MM.1S (cell line): ENCODE data around the gene RASGEF1B.

Source experiments
- CTCF ChIP-seq: fragments of 300-600 bp; sonication (generic); IDR thresholded peaks from 2 replicates; pipeline ENCODE4 v1.5.1; 2016; ENCODE audit warnings: antibody characterized with exemption, low read length, mixed read lengths
- EZH2 ChIP-seq: fragments of 300-600 bp; sonication (generic); optimal IDR thresholded peaks from 2 replicates; pipeline ENCODE3; 2017; ENCODE audit warnings: low read depth, mild to moderate bottlenecking, antibody characterized with exemption, low read length, mixed read lengths

DNA sequence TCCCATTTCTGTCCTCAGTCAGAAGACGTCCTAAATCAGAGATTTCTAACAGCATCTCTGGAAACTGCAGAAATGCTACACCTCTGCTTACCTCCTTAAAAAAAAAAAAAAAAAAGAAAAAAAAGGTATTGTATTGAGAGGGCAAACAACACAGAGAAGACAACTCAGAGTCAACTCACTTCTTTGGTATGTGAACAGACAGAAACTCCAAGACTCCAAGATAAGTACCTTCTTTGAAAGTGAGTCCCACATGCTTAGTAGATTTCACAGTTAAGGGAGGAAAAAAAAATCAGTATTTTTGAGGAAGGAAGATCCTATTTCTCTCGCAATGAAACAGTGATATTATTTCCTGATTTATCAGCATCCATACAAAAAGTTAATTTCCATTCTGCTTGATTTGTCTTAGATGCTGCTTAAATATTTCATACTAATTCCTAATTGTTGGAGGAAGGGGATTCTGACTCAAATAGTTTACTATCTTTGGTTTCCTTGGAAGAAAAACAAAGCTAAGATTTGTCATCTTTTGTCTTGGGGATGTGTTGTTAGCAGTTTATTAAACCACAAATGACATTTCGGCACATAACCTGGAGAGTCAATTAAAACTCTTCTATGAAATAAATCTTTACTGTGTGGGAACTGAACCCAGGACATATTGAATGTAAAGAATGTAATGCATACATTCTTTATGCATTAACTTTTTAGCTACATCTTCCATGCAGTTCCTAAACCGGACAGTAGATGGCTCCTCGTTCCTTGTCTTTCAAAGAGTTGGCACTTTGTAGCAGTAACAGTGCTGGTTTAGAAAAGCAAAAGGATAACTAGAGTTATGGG lies 4.7 kb downstream of the RASGEF1B start:
- TF ChIP-seq CTCF (peak; percentile 95), EZH2 (no peak)
